Trophoblast cell (in vitro differentiated cells and primary cell): ENCODE results near the gene BCO1.

Experiments used
- DNase-seq, 2 donors: peaks; one replicate each; pipeline ENCODE4 v3.0.0-alpha.2; 2016
- H2AFZ ChIP-seq: 2 replicates; pipeline ENCODE4 v1.6.1; 2013; ENCODE audit warnings: low read length, moderate library complexity, mild to moderate bottlenecking; ENCODE audit not compliant: insufficient read depth, poor library complexity
- H2AK5ac ChIP-seq: 2 replicates; pipeline ENCODE4 v1.6.1; 2013; ENCODE audit warnings: mild to moderate bottlenecking, low read length
- H2BK120ac ChIP-seq: 2 replicates; pipeline ENCODE4 v1.6.1; 2013; ENCODE audit warnings: low read length, mild to moderate bottlenecking, moderate library complexity; ENCODE audit not compliant: insufficient read depth, poor library complexity
- H2BK12ac ChIP-seq: 2 replicates; pipeline ENCODE4 v1.6.1; 2013; ENCODE audit warnings: mild to moderate bottlenecking, low read length, moderate library complexity
- H2BK5ac ChIP-seq: 2 replicates; pipeline ENCODE4 v1.6.1; 2013; ENCODE audit warnings: low read length, low read depth, moderate library complexity, mild to moderate bottlenecking; ENCODE audit not compliant: poor library complexity
- H3K14ac ChIP-seq: 2 replicates; pipeline ENCODE4 v1.6.1; 2013; ENCODE audit warnings: mild to moderate bottlenecking, low read length
- H3K18ac ChIP-seq: 2 replicates; pipeline ENCODE4 v1.6.1; 2013; ENCODE audit warnings: mild to moderate bottlenecking, low read length
- H3K23ac ChIP-seq: 2 replicates; pipeline ENCODE4 v1.6.1; 2013; ENCODE audit warnings: low read length
- H3K27ac ChIP-seq: 2 replicates; pipeline ENCODE4 v1.5.1; 2013; ENCODE audit warnings: low read depth, mild to moderate bottlenecking, inconsistent platforms, low read length, moderate library complexity
- H3K27me3 ChIP-seq: 2 replicates; pipeline ENCODE4 v1.6.1; 2013; ENCODE audit warnings: inconsistent platforms, mild to moderate bottlenecking, low read length, moderate library complexity; ENCODE audit not compliant: insufficient read depth
- H3K36me3 ChIP-seq, 2 experiments: 1 replicate in 1 of 2; 2 replicates in 1 of 2; pipeline ENCODE4 v1.6.1; 2013; ENCODE audit warnings: low read length in 2 of 2, mild to moderate bottlenecking in 2 of 2, moderate library complexity in 1 of 2; ENCODE audit not compliant: insufficient read depth in 2 of 2, control insufficient read depth in 1 of 2
- H3K4ac ChIP-seq: 2 replicates; pipeline ENCODE4 v1.6.1; 2013; ENCODE audit warnings: low read depth, mild to moderate bottlenecking, low read length, moderate library complexity
- H3K4me1 ChIP-seq, 2 experiments: 1 replicate in 1 of 2; 2 replicates in 1 of 2; pipeline ENCODE4 v1.6.1; 2013; ENCODE audit warnings: low read length in 2 of 2, mild to moderate bottlenecking in 2 of 2, moderate library complexity in 1 of 2; ENCODE audit not compliant: insufficient read depth in 2 of 2, control insufficient read depth in 1 of 2
- H3K4me2 ChIP-seq: 2 replicates; pipeline ENCODE4 v1.6.1; 2013; ENCODE audit warnings: inconsistent platforms, mild to moderate bottlenecking, low read length, moderate library complexity
- H3K4me3 ChIP-seq: 2 replicates; pipeline ENCODE4 v1.5.1; 2013; ENCODE audit warnings: mild to moderate bottlenecking, low read depth, low read length, inconsistent platforms
- H3K79me1 ChIP-seq: one replicate; pipeline ENCODE4 v1.6.1; 2013; ENCODE audit warnings: low read length
- H3K79me2 ChIP-seq: 2 replicates; pipeline ENCODE4 v1.6.1; 2013; ENCODE audit warnings: low read length, mild to moderate bottlenecking; ENCODE audit not compliant: control insufficient read depth, insufficient read depth, poor library complexity
- H3K9ac ChIP-seq: 2 replicates; pipeline ENCODE4 v1.6.1; 2013; ENCODE audit warnings: mild to moderate bottlenecking, low read length
- H3K9me3 ChIP-seq: 2 replicates; pipeline ENCODE4 v1.6.1; 2013; ENCODE audit warnings: low read depth, mild to moderate bottlenecking, control low read depth, inconsistent platforms, low read length; ENCODE audit not compliant: insufficient read depth
- H4K12ac ChIP-seq: 2 replicates; pipeline ENCODE4 v1.6.1; 2013; ENCODE audit warnings: low read depth, mild to moderate bottlenecking, low read length, moderate library complexity
- H4K8ac ChIP-seq: 2 replicates; pipeline ENCODE4 v1.6.1; 2013; ENCODE audit warnings: low read depth, mild to moderate bottlenecking, low read length, moderate library complexity
- H4K91ac ChIP-seq: one replicate; pipeline ENCODE4 v1.6.1; 2013; ENCODE audit warnings: low read depth, mild to moderate bottlenecking, low read length, moderate library complexity
- WGBS: extraction: QIAGEN DNeasy Blood & Tissue Kit; methylation state at CpG from one replicate; pipeline ENCODE4 v1.1.7; 2013; ENCODE audit warnings: missing lambda C conversion rate; ENCODE audit not compliant: insufficient read length, insufficient coverage; ENCODE audit errors: extremely low coverage; 5-methylcytosine and 5-hydroxymethylcytosine counted together

BCO1 gene

GRCh38 chr16:81275064-81275532, 36.6 kb downstream of the BCO1 start:
- no peak overlapping the region for H3K4me2 ChIP-seq
- H3K79me2 ChIP-seq, result no peaks in the 10 kb centered on the region
- H3K27me3 ChIP-seq, result no peaks in the 10 kb centered on the region
- no peak overlapping the region for H3K18ac ChIP-seq
- peak overlapping the region; percentile 41 for H2BK120ac ChIP-seq
- no peaks in the 10 kb centered on the region for H3K9me3 ChIP-seq
- H3K27ac ChIP-seq, result no peak overlapping the region
- DNase-seq, result peak; percentile 62 to 67
- no peak overlapping the region for H3K9ac ChIP-seq
- H3K4me1 ChIP-seq, result peaks cover 12 to 16% of the 10 kb centered on the region in 2 experiments
- H3K36me3 ChIP-seq, result no peaks in the 10 kb centered on the region
- H3K14ac ChIP-seq, result no peak overlapping the region
- WGBS, result no CpG with 5 or more reads among the region's 9 CpGs
- no peak overlapping the region for H4K8ac ChIP-seq
- H3K4ac ChIP-seq, result no peak overlapping the region
- H2BK12ac ChIP-seq, result no peak overlapping the region
- H4K91ac ChIP-seq, result no peak overlapping the region
- H3K4me3 ChIP-seq, result no peak overlapping the region
- peak overlapping the region; percentile 24 for H2AK5ac ChIP-seq
- no peak overlapping the region for H4K12ac ChIP-seq
- H3K23ac ChIP-seq, result no peak overlapping the region
- H2BK5ac ChIP-seq, result no peak overlapping the region
- peaks cover 19% of the 10 kb centered on the region for H3K79me1 ChIP-seq
- H2AFZ ChIP-seq, result no peak overlapping the region

GRCh38 chr16:81275795-81276194, 37.3 kb downstream of the BCO1 start:
- Histone ChIP-seq H2BK120ac (peak overlapping the region; percentile 70), H3K79me1 (peaks cover 19% of the 10 kb centered on the region), H4K8ac (no peak overlapping the region), H3K9me3 (no peaks in the 10 kb centered on the region), H3K23ac (no peak overlapping the region), H3K18ac (no peak overlapping the region), H3K4me1 (peaks cover 12 to 16% of the 10 kb centered on the region in 2 experiments), H2BK5ac (no peak overlapping the region), H3K4ac (no peak overlapping the region), H3K36me3 (no peaks in the 10 kb centered on the region), H3K27ac (no peak overlapping the region), H3K4me3 (peak overlapping the region; percentile 39), H2AK5ac (no peak overlapping the region), H3K4me2 (no peak overlapping the region), H4K91ac (peak overlapping the region; percentile 72), H3K79me2 (no peaks in the 10 kb centered on the region), H3K14ac (peak overlapping the region; percentile 46), H3K27me3 (no peaks in the 10 kb centered on the region), H3K9ac (no peak overlapping the region), H2AFZ (no peak overlapping the region), H2BK12ac (peak overlapping the region; percentile 76), H4K12ac (no peak overlapping the region)
- no peak for DNase-seq
- no CpG with 5 or more reads among the region's 9 CpGs for WGBS

- no peak for DNase-seq
- Histone ChIP-seq H4K12ac (no peak overlapping the region), H3K27me3 (no peaks in the 10 kb centered on the region), H2AFZ (peak overlapping the region; percentile 4), H3K36me3 (no peaks in the 10 kb centered on the region), H3K18ac (peak overlapping the region; percentile 39), H3K27ac (no peak overlapping the region), H3K79me1 (peaks cover 19% of the 10 kb centered on the region), H3K4me2 (no peak overlapping the region), H3K9me3 (no peaks in the 10 kb centered on the region), H3K4ac (no peak overlapping the region), H3K9ac (no peak overlapping the region), H3K79me2 (no peaks in the 10 kb centered on the region), H4K8ac (no peak overlapping the region), H4K91ac (peak overlapping the region; percentile 72), H2BK12ac (peak overlapping the region; percentile 76), H2BK120ac (peak overlapping the region; percentile 70), H3K14ac (peak overlapping the region; percentile 46), H3K23ac (no peak overlapping the region), H3K4me1 (peaks cover 12 to 16% of the 10 kb centered on the region in 2 experiments), H2AK5ac (peak overlapping the region; percentile 55), H3K4me3 (no peak overlapping the region), H2BK5ac (peak overlapping the region; percentile 18)
- no CpG with 5 or more reads among the region's 3 CpGs for WGBS
Measured at GRCh38 chr16:81276323-81276722, 37.8 kb downstream of the BCO1 start.

GRCh38 chr16:81277541-81278080, 39.1 kb downstream of the BCO1 start:
- no peaks in the 10 kb centered on the region for H3K27me3 ChIP-seq
- H3K18ac ChIP-seq, result no peak overlapping the region
- no peaks in the 10 kb centered on the region for H3K36me3 ChIP-seq
- H2BK12ac ChIP-seq, result peak overlapping the region; percentile 46
- H4K12ac ChIP-seq, result no peak overlapping the region
- peak overlapping the region; percentile 9 for H2AFZ ChIP-seq
- H2AK5ac ChIP-seq, result no peak overlapping the region
- peak overlapping the region; percentile 88 for H2BK120ac ChIP-seq
- H3K9me3 ChIP-seq, result no peaks in the 10 kb centered on the region
- peak overlapping the region; percentile 57 for H4K8ac ChIP-seq
- no peak overlapping the region for H3K14ac ChIP-seq
- peak overlapping the region; percentile 80 for H3K27ac ChIP-seq
- peak overlapping the region; percentile 64 for H2BK5ac ChIP-seq
- no peaks in the 10 kb centered on the region for H3K79me2 ChIP-seq
- peak overlapping the region; percentile 90 for H4K91ac ChIP-seq
- H3K4me3 ChIP-seq, result no peak overlapping the region
- H3K23ac ChIP-seq, result no peak overlapping the region
- H3K4me2 ChIP-seq, result peak overlapping the region; percentile 21
- peaks cover 19% of the 10 kb centered on the region for H3K79me1 ChIP-seq
- H3K4ac ChIP-seq, result no peak overlapping the region
- DNase-seq, result peak; percentile 89 to 93
- WGBS, result no CpG with 5 or more reads among the region's 6 CpGs
- no peak overlapping the region for H3K9ac ChIP-seq
- peaks cover 12 to 16% of the 10 kb centered on the region in 2 experiments for H3K4me1 ChIP-seq
